NB4 (cell line): ENCODE measurements around the gene YAF2.

Experiments
- MAX ChIP-seq: IDR thresholded peaks from 2 replicates; pipeline ENCODE4 v1.6.1; 2011; ENCODE audit warnings: low read depth, low read length
- POLR2A ChIP-seq: IDR thresholded peaks from 2 replicates; pipeline ENCODE4 v1.6.1; 2011; ENCODE audit warnings: mild to moderate bottlenecking; ENCODE audit not compliant: insufficient read length; ENCODE audit errors: extremely low read depth

- TF ChIP-seq POLR2A (no peak), MAX (no peak)
Measured at GRCh38 chr12:42129595-42130204, 108.3 kb downstream of the YAF2 start.
